Measurements from ENCODE around the gene SSR3.

GRCh38 chr3:156516284-156516683 is 38.6 kb downstream of the SSR3 start:
- TF ChIP-seq CTCF (conservative IDR thresholded peaks at IDR 0.05; ENCODE audit: low read length) (no peak), EZH2phosphoT487 (IDR thresholded peaks at IDR 0.05; ENCODE audit: borderline replicate concordance, low read depth, low read length) (no peak)

Measured in OCI-LY7 (cell line).